Muscle of arm (tissue), 12 donors: ENCODE measurements around the gene TCL1B. TPM values are rescaled to one million over a fixed set of nuclear protein-coding genes. Genes with fewer than 3 reads are reported as not detected.

ENCODE experiments used
- DNase-seq: peaks from one replicate; pipeline ENCODE4 v3.0.0-alpha.2; 2013
- polyA plus RNA-seq, 12 donors: library from polyadenylated mRNA; unstranded; fragments of 120-200 nt; gene quantifications; one replicate each; pipeline ENCODE4 v1.2.1, GENCODE V29; 2013; ENCODE audit not compliant: insufficient read length in 12 of 12

Gene TCL1B
- polyA plus RNA-seq, 12 donors, result 0.32 TPM; not detected in 11

DNA sequence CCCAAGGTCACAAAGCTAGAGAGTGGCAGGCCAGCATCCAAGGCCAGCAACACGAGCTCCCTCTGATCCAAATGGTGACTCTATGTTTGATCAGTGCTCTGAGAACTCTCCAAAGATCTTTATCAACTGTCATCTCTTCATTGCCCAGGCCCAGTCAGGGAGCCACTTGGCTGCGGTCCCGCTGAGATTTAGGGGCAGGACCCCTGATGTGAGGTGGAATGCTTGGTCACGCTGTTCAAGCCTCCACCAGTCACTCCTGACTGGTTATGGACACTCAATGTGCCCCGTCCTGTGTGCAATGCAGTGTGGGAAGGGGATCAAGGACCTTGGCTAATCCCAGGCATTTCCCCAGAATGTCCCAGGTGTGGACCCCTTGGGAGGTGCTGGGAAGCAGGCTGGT is 19.8 kb upstream of the TCL1B start:
- DNase-seq, result no peak

DNA sequence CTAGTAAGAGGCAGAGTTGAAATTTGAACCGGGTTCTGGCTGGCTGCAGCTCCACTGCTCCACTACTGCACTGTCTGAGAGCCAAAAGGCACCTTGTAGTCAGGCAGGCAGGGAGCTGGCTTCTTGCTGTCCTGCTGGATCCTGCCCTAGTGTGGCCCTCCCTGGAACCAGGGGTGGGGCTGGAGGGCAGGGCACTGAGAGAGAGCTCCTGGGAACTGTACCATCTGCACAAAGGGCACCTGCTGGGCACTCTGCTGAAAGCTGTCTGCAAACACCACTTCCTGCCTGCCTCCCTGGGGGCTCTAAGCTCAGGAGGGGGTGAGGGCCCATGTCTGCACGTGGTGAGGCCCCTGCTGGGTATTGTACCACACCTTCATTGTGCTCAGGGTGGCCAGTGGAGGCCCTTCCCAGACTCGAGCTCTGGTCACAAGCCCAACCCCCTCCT is 19.0 kb upstream of the TCL1B start:
- DNase-seq, result no peak

- DNase-seq, result no peak
Observed at GRCh38 chr14:95668235-95668772, 17.9 kb upstream of the TCL1B start.

GRCh38 chr14:95674613-95675012 is 11.6 kb upstream of the TCL1B start:
- DNase-seq, result no peak

GRCh38 chr14:95675486-95675885 is 10.7 kb upstream of the TCL1B start:
- DNase-seq, result no peak

DNA sequence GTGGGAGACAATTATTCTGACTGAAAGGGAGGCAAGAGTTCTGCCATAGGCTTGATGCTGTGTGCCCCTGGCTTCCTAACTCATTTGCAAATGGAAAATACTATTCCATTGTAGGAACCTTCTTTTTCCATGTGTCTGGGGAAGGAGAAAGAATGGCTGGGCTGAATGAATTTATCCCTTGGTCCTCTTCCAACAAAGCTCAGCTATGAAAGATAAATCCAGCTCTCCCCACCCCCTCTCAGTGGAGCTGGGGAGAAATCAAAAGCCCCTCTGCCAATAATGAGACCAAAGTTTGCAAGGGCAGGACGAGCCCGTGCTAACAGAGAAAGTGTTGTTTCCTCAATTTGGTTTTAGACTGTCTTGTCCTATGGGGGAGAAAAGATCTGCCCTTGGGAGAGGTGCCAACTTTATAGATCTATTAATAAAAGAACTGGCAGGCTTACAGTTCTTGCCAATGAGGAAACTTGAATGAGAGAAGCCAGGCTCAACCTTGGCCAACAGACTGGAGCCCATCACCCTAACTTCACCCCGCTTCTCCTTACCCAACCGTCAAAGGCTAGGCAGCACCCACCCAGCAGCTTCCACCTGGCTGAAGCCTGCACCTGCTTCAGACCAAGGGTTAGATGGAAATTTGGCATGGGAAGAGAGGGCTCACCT is 8.9 kb upstream of the TCL1B start:
- no peak for DNase-seq

- no peak for DNase-seq
Observed at GRCh38 chr14:95679148-95679815, 6.9 kb upstream of the TCL1B start.

DNA sequence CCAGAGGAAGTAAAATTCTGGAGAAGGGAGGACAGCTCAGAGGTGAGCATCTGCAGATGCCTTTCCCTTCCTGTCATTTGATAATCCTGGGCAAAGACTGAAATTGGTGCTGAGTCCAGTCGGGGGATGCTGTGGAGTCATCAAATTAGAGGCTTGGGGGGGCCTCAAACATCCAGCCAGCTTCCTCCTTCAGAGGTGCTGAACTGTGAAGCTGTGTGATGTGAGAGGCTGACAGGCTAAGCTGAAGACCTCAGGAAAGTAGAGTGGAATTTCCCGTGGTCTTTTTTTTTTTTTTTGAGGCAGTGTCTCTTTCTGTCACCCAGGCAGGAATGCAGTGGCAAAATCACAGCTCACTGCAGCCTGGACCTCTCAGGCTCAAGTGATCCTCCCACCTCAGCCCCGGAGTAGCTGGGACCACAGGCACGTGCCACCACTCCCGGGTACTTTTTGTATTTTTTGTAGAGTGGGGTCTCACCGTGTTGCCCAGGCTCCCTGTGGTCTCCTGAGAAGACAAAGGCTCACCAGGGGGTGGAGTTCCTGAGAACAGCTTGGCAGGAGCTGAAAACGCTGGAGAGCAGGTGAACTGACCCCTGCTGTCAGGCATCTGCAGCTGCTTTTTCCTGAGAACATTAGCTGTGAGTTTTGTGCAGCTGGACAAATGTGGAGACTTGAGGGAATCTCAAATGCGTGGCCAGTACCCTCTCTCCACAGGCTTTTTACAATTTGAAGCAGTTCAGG is 6.1 kb upstream of the TCL1B start:
- no peak for DNase-seq

GRCh38 chr14:95681153-95681552 is 5.1 kb upstream of the TCL1B start:
- DNase-seq, result no peak

DNA sequence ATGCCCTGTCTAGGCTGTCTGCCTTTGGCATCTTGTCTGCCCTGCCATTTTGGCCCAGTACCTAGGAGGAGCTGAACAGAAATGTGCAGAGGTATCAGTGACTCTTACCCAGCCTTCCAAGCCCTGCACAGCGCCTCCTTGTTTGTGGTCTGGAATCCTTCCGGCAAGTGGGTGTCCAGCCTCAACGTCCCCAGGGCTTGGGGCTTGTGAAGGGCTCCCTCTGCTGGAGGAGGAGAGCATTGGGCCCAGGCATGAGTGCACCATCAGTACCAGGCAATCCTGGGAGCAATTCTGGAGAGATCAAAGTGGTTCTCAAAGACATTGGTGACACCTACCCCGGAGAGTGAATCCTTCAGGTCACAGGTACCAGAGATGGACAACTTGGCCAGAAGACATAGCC is 2.4 kb upstream of the TCL1B start:
- DNase-seq, result no peak

DNA sequence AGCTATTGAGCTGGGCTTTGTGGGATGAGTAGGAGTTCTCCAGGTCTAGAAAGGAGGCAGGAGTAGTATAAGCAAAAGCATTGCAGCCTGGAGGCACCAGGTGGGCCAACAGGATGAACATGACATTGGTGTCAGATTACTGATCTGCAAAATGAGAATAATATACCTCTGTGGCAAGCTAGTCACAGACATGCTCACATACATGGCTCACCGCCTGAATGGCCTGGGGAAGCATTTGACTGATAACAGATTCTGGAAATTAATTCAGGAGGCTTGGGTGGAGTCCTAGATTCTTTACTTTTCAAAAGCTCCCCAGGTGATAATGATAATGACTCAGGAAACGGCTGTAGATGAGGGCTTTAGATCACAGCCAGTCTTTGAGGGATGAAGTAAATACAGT is 709 bp downstream of the TCL1B start:
- no peak for DNase-seq

- no peak for DNase-seq
Observed at GRCh38 chr14:95689441-95689840, 3.2 kb downstream of the TCL1B start.

- DNase-seq, result no peak
Observed at GRCh38 chr14:95690815-95691214, 4.6 kb downstream of the TCL1B start.

DNA sequence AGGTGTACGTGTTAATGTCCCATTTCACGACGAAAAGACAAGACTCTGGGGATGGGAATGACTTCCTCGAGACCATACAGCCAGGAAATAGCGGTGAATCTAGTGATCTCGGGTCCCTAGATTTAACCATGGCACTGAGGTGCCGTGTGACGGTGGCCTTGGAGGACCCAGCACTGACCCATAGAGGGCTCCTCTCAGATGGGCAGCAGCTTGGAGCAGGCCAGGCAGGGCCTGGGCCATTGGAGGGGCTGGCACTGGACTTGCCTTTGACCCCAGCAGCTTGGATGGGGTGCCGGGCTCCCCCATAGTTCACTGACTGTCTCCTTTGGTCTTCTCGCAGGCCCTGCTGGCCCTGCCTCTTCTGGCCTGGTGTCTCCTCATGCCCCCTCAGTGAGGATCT is 5.4 kb downstream of the TCL1B start:
- no peak for DNase-seq

DNA sequence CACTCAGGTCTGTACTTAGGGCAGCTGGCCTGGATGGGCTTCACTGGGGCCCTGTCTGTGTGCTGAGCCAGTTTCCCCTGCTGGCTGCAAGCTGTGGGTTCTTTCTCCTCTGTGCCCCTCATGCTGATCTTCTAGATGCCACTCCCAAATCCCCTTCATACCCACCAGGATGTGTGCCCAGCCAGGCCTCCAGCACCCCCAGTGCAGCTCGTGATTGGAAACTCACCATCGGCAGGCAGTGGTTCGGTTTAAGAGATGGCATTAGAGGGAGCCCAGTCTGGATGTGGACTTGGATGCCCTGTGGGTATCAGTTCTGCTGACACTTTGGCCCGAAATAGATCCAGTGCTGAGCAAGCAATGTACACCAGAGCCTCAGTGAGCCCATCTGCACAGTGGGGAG is 5.9 kb downstream of the TCL1B start:
- no peak for DNase-seq

DNA sequence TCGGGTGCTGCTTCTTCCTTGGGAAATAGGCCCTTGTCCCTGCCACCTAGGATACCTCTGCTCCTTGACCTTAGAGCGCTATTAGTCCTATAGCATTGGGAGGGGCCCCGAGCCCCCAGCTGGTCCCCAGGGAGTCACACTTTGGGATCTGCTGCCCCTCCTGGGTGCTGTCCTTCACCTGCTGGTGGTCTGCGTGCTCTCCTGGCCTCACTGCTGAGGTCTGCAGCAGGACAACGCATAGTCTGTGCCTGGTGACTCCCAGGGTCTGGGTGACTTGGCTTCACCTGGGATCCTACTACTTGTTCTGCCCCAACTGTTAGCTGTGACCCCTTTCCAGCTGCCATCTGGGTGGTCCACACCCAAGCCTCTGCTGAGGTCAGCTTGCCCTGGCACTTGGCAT is 8.8 kb downstream of the TCL1B start:
- no peak for DNase-seq

DNA sequence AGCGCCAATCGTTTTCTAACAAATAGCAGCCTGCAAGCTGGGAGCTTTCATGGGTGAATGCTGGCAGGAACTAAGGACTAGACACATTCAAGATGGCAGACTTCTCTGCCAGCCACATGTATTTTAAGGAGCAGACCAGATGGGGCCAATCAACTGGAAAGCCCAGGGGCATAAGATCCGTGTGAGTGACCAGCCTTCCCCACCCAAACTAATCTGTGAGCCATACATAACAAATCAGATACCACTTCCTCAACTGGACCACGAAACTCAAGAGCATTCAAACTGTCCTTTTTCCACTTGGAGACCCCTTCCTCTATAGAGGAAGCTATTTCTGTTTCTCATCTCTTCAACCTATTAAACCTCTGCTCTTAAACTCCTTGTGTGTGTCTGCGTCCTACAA is 9.7 kb downstream of the TCL1B start:
- no peak for DNase-seq

GRCh38 chr14:95696741-95697140 is 10.5 kb downstream of the TCL1B start:
- DNase-seq, result no peak

DNA sequence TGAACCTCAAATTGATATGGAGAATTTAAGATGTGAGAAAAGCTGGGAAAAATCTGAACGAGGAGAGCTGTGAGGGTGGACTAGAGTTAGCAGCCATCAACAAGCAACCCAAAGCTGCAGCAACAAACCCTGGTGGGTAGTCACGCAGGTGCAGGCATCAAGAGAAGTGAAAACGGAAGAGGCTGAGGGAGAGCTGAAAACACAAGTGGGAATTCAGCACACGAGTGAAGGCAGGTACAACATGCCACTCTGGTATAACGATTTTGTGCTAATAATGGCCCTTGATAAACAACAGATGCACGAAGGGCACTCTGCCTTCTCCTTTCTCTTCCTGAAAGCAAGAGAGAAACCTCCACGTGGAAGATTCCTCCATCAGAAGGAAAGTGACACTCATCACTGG is 11.5 kb downstream of the TCL1B start:
- DNase-seq, result no peak

GRCh38 chr14:95698287-95698686 is 12.1 kb downstream of the TCL1B start:
- DNase-seq, result no peak

GRCh38 chr14:95699412-95699811 is 13.2 kb downstream of the TCL1B start:
- DNase-seq, result no peak

GRCh38 chr14:95700221-95700976 is 14.2 kb downstream of the TCL1B start:
- no peak for DNase-seq
